Stimulated activated CD4-positive, alpha-beta T cell treated with anti-CD3 and anti-CD28 coated beads, TNF-alpha, amount 100 ng/mL, for 24 hours (primary cell): ENCODE measurements around the gene PFKP.

Source experiments
- DNase-seq, 3 experiments: peaks; one replicate each; pipeline ENCODE4 v3.0.0-alpha.2; 2020; ENCODE audit warnings: low read depth in 3 of 3

PFKP gene

DNA sequence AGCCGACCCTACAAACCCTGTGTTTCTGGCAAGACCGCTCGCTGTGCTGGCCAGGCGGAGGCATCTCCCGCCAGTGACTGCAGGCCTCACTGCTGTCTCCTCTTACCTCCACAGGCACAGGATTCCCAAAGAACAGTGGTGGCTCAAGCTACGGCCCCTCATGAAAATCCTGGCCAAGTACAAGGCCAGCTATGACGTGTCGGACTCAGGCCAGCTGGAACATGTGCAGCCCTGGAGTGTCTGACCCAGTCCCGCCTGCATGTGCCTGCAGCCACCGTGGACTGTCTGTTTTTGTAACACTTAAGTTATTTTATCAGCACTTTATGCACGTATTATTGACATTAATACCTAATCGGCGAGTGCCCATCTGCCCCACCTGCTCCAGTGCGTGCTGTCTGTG lies 69.0 kb downstream of the PFKP start:
- no peak for DNase-seq

DNA sequence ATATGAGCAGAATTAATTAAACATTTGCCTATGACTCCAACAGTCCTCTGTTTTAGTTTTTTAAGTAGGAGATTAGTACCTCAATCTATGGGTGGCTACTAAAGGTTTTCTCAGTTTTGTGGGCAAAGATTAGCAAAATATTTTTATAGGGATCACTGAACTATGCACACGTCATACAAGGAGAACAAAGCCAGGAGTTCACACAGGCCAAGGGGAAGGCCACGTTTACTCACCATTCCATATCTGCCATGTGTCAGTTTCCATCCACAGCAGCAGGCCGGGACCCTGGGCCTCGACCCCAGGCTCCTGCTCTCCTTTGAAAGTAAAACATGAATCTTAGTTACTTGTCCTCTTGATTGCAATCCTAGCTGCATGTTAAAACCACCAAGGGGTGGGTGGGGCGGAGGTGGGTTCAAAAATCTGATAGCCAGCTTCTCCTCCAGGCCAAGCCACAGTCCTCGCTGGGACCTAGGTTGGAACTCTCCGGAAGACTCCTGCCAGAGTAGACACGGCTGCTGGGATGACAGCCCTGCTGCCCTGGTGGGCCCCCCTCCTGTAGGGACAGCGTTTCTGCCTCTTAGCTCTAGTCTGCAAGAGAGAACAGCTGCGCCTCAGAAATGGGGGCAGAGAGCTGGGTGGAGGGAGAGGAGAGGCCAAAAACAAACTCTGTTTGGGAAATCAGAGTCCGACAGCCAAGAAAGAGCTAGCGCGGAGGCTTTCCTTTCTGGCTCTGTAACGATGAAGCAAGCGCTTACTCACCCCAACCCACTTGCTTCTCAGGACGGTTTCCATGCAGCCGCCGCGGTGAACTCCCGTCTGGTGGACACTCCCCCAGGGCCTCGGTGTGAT lies 69.6 kb downstream of the PFKP start:
- no peak for DNase-seq

DNA sequence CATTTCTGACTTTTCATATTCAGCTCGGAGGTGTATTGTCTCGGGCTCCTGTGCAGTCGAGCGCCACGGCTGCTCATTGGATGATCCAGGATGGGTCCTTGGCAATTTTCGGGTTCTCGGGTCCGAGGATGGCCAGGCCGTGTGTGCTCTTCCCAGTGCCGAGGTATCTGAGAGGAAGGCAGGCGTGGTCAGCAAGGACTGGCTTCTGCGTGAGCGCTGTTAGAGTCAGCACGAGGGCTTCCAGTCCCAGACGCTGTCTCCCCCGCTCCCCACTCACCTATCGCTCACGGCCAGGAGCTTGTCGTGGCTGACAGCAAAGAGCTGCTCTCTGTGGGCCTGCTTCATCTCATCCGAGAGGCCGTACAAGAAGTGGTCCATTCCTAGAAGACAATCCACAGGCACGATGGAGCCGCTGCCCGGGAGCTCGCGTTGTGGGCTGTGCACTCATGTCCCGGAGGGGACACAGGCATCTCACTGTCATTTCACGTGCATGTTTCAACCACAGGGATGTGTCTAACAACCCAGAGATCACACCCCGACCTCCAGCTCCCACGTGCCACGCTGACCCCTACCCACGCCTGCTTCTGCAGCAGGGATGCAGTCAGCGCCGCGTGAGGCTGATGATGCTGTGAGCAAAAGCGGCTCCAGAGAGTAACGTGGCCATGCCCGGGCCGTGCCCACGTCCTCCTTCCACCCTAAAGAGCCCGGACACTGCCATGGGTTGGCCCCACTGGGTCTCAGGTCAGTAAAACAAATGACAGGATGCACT lies 70.8 kb downstream of the PFKP start:
- DNase-seq, result no peak

DNA sequence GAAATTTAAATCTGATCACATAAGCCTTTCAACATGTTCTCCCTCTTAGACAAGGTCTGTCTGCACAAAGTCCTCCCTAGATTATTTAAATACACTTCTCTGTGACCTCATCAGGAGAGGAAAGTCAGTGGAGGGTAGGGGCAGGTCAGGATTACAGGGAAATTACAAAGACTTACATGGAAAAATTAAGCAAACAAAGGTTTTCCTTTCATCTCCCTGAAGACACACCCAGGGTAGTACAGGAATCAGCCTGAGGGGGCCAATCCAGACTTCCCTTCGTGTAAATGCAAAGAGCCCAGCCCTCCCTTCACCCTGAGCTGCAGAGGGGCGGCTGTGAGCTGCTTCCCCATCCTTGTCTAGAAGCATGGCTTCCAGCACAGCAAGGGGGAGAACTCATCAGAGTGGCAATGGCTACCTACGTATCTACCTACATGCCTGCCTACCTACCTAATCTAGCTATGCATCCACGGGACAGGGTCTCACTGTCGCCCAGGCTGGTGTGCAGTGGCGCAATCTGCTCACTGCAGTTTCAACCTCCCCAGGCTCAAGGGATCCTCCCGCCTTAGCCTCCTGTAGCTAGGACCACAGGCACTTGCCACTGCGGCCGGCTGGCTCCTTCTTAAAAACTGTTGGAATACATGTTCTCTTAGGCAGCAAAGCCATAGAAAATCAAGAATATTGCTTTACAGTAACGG lies 72.0 kb downstream of the PFKP start:
- DNase-seq, result no peak

DNA sequence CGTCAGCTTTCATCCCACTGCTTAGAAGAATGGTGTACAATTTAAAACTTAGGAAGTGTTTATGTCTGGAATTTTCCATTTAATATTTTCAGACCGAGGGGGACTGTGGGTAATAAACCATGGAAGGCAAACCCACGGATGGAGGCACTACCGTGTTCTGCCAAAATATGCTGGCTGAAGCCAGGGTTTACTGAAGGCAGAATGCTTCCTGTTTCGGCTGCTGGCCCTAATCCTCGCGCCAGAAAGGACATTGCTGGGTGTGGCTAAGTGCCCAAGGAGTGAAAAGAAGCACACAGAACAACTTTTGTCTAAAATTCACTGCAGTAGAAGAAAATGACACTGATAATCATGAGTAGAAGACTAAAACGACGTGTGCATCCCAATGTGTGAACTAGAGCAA lies 72.9 kb downstream of the PFKP start:
- no peak for DNase-seq

DNA sequence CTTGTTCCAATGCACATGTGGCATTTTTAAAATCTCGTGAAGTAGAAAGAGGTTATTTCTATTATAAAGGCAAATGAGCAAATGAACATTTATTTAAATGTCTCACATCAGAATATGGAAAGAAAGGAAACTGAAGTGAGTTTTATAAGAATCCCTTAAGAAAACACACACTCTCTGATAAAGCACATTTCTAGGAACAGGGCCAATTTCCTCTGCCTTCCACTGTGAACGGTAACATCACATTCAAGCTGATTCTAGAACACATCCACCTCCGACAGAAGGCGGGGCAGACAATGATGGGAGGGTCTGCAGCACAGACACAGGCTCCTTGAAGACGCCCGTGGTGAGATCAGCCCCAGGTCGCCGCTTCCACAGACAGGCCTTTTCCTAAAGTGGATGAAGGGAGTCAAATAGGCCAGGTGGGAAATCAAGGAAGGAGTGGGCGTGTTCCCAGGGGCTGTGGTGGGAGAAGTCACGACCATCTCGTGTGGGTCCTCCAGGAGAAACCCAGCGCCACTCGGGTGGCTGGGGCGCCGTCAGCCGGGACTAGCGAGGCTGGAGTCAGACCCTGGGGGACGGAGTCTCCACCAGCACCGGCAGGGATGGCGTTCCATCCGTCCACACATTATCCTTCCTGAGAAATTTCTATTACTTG lies 74.1 kb downstream of the PFKP start:
- no peak for DNase-seq

DNA sequence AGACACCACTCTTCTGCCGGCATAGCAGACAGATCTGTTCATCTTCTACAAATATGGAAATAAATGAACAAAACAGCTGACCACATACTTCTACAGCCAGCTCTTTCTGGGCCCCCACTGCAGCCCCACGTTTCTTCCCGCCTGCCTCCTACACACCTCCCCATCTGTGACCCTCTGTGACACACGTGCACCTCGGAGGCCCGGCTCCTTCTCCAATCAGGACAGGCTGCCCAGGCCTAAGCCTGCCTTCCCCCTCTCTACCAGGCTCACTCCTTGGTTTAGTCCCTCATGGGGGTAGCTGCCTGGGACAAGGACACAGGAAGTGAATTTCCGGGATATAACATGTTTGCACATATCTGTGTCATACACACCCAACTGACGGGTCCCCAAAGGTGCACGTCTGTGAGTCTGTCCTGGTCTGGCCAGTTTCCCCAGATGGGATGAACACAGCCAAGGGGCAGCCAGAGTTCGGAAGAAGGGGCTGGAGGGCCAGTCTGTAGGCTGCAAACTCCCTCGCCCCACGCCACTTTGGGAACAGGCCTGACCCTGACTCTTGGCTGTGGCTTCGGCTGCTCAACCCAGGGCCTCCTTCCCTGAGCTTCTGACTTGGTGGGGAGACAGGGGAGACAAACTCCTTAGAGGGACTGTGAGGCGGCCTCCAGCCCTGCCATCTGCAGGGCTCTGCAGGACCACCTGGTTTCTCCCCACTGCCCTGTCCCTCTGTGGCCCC lies 75.0 kb downstream of the PFKP start:
- DNase-seq, result no peak

DNA sequence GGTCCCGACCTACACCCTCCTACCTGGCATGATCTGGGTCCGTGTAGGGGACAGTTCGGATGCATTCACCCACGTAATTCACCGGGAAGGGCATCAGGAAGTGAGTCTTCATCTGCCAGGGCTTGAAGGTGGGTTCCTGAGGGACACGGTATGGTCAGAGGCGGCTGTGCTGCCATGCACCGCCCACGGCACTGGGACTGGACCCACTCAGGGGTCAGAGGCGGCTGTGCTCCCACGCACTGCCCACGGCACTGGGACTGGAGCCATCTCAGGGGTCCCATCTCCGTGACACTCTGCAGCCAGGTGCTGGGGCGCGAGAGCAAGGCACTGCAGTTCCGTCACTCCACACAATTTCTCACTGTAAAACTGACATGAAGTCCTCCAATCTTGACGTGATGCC lies 76.0 kb downstream of the PFKP start:
- no peak for DNase-seq

DNA sequence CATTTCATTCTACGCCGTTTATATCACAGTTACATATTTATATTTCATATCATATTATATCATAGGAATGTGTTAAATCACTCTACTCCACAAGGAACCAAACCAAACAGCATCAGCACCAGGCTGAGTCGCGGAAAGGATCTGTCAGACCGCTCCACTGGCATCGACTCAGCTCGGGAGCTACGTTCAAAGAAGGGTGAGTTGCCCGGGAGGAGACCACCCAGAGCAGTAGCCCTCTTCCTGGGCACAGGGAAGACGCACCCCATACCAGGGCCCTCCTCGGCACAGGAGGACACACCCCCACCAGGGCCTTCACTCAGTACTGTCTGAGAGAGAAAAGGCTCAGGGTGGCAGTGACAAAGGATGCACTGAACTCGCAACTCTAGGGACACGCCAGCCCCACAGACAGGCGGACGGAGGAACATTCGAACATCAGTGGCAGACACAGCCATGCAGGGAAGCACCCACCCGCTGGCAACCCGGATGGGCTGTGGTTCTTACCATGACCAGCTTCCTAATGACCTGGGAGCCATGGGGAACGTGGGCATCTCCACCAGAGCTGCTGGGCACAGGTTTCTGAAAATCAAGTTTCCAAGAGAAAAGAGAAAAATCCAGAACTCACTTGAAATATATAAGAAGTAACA lies 76.6 kb downstream of the PFKP start:
- no peak for DNase-seq

DNA sequence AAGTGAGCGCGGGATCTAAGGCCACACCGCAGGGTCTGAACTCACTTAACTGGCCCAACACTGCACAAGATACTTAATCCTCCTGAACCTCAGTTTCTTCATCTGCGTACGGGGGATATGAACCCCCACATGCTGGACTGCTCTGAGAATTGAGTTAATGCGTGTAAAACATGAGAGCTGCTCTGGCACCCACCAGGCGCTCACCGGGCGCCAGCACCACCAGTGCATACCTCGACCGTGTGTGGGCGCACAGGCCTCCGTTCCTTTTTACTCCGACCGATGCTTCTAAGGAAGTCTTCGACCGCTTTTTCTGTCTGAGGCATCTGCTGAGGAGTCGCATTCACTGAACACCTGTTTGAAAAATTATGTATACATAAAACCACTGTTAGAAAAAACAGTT lies 78.0 kb downstream of the PFKP start:
- no peak for DNase-seq

DNA sequence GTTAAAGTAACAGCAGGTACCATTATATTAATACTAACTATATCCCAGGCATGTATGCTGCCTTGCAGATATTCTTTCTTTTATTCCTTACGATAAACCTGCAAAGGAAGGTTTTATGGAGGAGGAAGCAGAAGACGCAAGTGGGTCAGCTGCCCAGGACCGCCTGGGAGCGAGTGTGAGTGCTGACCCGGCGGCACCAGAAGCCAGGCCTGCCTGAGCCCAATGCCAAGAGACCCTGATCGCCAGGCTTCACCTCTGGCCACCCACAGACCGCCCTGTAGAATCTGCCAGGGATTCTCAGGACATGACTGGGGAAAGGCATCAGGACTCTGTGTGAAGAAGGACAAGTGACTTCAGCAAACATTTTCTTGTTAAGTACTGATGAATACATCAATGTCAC lies 78.9 kb downstream of the PFKP start:
- DNase-seq, result no peak

DNA sequence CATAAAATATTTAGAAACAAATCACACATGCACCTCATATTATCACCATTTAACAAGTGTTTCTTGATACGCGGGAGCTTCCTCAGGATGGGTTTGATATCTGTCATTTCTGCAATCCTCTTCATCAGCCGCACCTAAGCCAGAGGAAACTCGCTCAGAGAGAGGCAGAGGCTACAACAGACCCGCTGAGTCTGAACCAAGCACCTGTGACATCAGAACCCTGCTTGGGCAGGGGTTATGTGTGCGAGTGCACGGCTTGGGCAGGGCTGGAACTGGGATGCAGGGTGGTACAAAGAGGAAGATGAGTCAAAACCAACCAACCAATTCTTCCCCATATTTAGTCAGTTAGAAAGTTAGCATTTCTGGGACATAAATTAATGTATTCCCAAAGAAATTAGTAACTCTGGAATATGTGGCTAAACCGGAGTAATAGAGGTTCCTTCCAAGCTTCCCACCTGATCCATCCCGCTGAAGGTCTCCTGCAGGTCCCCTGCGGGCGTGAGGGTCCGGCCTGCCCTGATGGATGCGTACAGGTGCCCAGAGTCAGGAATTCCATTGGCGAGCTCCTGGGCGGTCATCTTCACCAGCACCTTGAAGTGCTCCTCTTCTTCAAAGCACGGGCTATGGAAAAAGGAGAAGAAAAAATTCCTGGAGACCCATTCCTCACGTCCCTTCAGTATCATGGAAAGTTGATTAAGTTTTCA lies 79.9 kb downstream of the PFKP start:
- no peak for DNase-seq

DNA sequence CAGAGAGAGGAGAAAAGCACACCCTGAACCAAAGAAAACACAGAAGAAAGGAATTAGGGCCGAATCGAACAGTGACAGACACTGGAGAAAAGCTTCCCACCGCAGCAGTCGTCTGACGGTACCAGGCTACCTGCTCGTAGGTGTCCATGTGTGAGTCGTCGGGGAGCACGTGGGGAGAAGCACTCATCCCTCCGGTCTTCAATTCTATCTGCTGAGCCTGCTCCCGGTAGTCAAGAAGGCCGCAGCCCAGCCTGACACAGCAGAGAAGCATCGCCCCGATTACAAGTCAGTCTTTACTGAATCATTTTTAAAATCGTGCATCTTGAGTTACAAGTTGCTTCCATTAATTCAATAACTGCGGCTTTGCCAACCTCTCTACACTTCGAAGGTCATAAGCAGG lies 80.7 kb downstream of the PFKP start:
- no peak for DNase-seq

DNA sequence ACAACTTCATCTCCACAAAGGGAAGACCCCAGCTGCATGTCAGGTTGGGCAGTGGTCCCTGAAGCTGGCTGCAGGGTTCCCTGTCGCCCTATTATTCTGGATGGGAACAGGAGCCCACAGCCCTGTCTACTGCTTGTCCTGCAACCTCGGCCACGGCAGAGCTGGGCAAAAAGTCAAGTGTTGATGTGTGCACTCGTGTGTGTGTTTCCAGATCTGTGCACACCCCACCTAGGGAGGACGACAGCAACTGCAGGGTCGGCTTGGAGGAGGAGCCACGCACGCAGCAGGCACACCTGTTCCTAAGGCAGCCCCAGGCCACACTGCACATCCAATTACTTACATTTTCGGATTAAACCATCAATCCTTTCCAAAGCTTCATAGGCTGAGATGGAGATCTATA lies 81.6 kb downstream of the PFKP start:
- DNase-seq, result no peak

DNA sequence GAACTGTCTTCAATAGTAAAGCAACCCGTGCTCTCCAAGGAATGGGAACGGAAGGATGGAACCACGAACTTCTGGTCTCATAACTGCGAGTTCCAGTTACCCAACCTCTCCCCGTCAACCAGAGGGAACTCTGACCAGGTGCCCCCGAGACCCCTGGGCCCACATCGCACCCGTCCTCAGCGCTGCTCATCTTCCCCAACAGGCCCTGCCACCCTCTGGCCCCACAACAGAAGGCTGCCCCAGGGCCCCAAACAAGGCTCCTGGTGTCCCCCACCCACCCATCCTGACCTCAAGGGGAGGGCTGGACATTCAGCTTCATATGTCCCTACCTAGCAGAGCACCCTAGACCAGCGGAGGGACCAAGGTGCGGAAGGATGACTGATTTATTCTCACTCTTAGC lies 82.6 kb downstream of the PFKP start:
- DNase-seq, result no peak

DNA sequence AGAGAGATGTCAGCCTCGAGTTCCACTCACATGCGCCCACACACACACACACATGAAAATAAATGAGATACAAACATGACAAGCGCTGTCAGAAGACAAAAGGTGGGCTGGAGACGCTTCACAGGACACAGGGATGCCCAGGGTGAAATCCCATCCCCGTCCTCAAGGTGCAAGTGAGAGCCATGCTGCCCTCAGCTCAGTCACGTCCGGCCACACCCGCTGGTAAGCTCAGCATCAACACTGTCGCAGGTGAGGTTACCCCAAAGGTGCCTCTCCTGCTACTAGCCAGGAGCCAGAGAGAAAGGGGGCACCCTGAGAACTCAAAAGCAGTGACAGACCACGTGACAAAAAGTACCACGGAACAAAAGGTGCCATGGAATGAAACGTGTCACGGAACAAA lies 83.0 kb downstream of the PFKP start:
- DNase-seq, result no peak

DNA sequence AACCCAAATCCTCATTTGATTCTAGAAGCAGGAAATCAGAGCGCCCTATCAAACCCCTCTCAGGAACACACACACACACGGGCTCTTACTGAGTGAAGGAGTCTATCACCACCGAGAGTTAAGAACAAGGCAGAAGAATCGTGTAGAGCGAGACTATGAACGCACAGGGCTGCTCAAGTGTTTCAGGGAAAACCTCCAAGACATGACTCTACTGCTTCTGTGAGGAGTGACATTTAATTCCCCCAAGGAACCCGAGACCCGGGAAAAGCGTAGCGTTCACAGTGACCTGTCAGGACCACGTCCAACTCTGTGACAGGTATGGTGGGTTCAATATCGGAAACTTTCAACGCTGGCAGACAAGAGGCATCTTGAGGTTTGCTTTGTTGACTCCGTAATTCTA lies 83.6 kb downstream of the PFKP start:
- DNase-seq, result no peak

DNA sequence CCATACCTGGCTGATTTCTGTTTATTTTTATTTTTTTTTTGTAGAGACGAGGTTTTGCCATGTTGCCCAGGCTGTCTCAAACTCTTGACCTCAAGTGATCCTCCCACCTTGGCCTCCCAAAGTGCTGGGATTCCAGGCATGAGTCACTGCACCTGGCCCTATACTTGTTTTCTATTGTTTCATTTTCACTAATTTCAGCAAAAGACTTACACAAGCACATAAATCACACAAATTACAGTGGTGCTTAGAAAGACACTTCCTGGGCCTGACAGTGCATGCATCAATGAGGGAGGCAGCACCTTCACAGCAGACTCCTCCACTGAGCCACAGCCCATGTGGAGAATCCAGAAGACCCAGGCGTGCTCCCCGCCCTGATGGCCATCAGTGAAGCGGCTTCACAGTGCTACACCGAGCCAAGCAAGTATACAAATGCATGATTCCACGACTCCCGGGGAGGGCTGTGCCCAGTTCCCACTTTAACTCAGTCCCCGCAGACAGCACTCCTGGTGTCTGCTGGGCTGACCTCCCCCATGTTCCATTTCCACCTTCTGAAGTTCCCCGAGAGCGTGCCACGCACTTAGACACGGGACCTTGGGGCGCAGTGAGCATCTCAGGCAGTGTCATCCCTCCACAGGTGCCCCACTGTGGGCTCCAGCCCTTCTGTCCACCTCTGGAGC lies 84.7 kb downstream of the PFKP start:
- DNase-seq, result no peak

DNA sequence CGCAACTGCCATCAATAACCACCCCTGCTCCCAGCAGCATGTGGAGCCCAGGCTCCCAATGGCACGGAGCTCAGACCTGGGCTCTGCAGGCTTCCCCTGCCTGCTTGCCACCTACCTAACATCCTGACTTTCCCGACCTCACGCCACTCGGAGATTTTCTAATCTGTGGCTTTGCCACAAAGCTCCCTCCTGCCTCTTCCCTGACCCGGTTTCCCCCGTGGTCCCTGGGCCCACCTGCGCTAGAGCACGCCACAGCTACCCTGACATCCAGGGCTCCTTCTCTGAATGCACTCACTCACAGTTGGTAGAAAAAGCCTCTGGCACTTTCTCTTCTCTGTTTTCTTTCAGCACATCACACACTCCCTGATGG lies 85.2 kb downstream of the PFKP start:
- DNase-seq, result no peak

DNA sequence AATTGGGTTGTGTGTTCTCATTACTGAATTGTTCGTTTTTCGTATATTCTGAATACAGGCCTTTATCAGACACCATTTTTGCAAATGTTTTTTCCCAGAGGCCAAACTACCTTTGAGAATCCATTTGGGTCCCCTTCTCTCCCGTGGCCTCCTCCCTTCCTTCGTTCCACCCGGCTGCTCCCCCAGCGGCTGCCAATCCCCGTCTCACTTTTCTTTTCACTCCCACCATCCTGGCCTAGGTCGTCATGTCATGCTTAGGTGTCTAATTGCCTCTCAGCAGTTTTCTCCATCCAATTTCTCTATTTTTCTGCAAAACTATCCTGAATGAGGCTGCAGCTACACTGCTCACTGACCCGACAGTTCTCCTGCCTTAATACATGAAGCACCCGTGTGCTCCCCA lies 87.3 kb downstream of the PFKP start:
- DNase-seq, result no peak
